NCI-H1105 (cell line): Measurements from ENCODE around the gene TBKBP1.
A peak's percentile ranks its signal among the peaks of the same experiment; 100 is the strongest.
"Not testable (repeated sequence)": the region's sequence is repeated elsewhere in the genome, so short reads cannot be mapped to it uniquely, and the experiment has no call there.

ENCODE experiments used
- DNase-seq: peaks from one replicate; lab custom pipeline; 2025; lab: John Stamatoyannopoulos, UW

Gene TBKBP1

GRCh38 chr17:47733674-47734410 lies 39.9 kb downstream of the TBKBP1 start:
- DNase-seq: no peak

- DNase-seq: no peak
Observed at GRCh38 chr17:47735139-47735464, 41.1 kb downstream of the TBKBP1 start.

- DNase-seq: no peak
Observed at GRCh38 chr17:47735536-47736011, 41.6 kb downstream of the TBKBP1 start.

GRCh38 chr17:47736501-47737495 lies 42.8 kb downstream of the TBKBP1 start:
- no peak for DNase-seq

- DNase-seq: no peak
Observed at GRCh38 chr17:47738178-47738577, 44.2 kb downstream of the TBKBP1 start.

GRCh38 chr17:47739150-47739549 lies 45.2 kb downstream of the TBKBP1 start:
- DNase-seq: no peak

- DNase-seq: not testable (repeated sequence)
Observed at GRCh38 chr17:47739945-47740344, 46.0 kb downstream of the TBKBP1 start.

- no peak for DNase-seq
Observed at GRCh38 chr17:47741109-47741792, 47.3 kb downstream of the TBKBP1 start.

- DNase-seq: no peak
Observed at GRCh38 chr17:47741793-47742145, 47.8 kb downstream of the TBKBP1 start.

GRCh38 chr17:47742319-47743181 lies 48.6 kb downstream of the TBKBP1 start:
- peak; percentile 10 for DNase-seq

- no peak for DNase-seq
Observed at GRCh38 chr17:47744168-47745036, 50.4 kb downstream of the TBKBP1 start.

GRCh38 chr17:47745037-47745380 lies 51.0 kb downstream of the TBKBP1 start:
- no peak for DNase-seq

- no peak for DNase-seq
Observed at GRCh38 chr17:47751471-47751870, 57.5 kb downstream of the TBKBP1 start.

GRCh38 chr17:47757386-47757785 lies 63.4 kb downstream of the TBKBP1 start:
- no peak for DNase-seq

- no peak for DNase-seq
Observed at GRCh38 chr17:47760409-47761140, 66.6 kb downstream of the TBKBP1 start.
